Fibroblast of lung (primary cell): ENCODE measurements around the gene EXTL1. TPM values are rescaled to one million over a fixed set of nuclear protein-coding genes. Genes with fewer than 3 reads are reported as not detected.

Source experiments
- DNase-seq, 2 donors: peaks; one replicate each; pipeline versions ENCODE4 v3.0.0 to v3.0.0-alpha.2; 2010; ENCODE audit warnings: low read depth in 2 of 2
- H2AFZ ChIP-seq: 2 replicates; pipeline ENCODE4 v1.5.1; 2012; ENCODE audit warnings: low read length, control low read depth, inconsistent platforms
- H3K27ac ChIP-seq: 2 replicates; pipeline ENCODE4 v1.5.1; 2011; ENCODE audit warnings: low read length, control low read depth; ENCODE audit not compliant: insufficient read depth
- H3K27me3 ChIP-seq: 2 replicates; pipeline ENCODE4 v1.5.1; 2011; ENCODE audit warnings: mild to moderate bottlenecking, low read length; ENCODE audit not compliant: control insufficient read depth, insufficient read depth
- H3K36me3 ChIP-seq: 2 replicates; pipeline ENCODE4 v1.5.1; 2011; ENCODE audit warnings: low read length; ENCODE audit not compliant: control insufficient read depth, insufficient read depth
- H3K4me1 ChIP-seq: 2 replicates; pipeline ENCODE4 v1.5.1; 2011; ENCODE audit warnings: low read length; ENCODE audit not compliant: control insufficient read depth, insufficient read depth; ENCODE audit errors: extremely low read depth
- H3K4me2 ChIP-seq: 2 replicates; pipeline ENCODE4 v1.5.1; 2011; ENCODE audit warnings: low read length, control low read depth; ENCODE audit not compliant: insufficient read depth; ENCODE audit errors: extremely low read depth
- H3K4me3 ChIP-seq, 4 experiments: fragments of 200-600 bp in 1 of 4; sonication (generic) in 1 of 4; replicated peaks in 1 of 4; 2 replicates each; pipeline ENCODE4 v1.5.1; 2011 to 2016; ENCODE audit warnings: low read length in 4 of 4, low read depth in 3 of 4, mild to moderate bottlenecking in 3 of 4, control low read depth in 2 of 4, inconsistent platforms in 1 of 4, mixed read lengths in 1 of 4; ENCODE audit not compliant: insufficient read depth in 1 of 4; ENCODE audit errors: control extremely low read depth in 1 of 4
- H3K79me2 ChIP-seq: 2 replicates; pipeline ENCODE4 v1.5.1; 2012; ENCODE audit warnings: mild to moderate bottlenecking, low read length, inconsistent platforms; ENCODE audit not compliant: control insufficient read depth, insufficient read depth
- H3K9ac ChIP-seq: 2 replicates; pipeline ENCODE4 v1.5.1; 2011; ENCODE audit warnings: mild to moderate bottlenecking, low read length, control low read depth; ENCODE audit not compliant: insufficient read depth
- H3K9me3 ChIP-seq: 2 replicates; pipeline ENCODE4 v1.5.1; 2012; ENCODE audit warnings: low read depth, low read length; ENCODE audit not compliant: control insufficient read depth, insufficient read depth
- H4K20me1 ChIP-seq: 2 replicates; pipeline ENCODE4 v1.5.1; 2011; ENCODE audit warnings: low read length; ENCODE audit not compliant: control insufficient read depth, insufficient read depth; ENCODE audit errors: extremely low read depth
- EZH2 ChIP-seq: IDR thresholded peaks from 2 replicates; pipeline ENCODE4 v1.5.1; 2012; ENCODE audit warnings: low read length, control low read depth, mild to moderate bottlenecking; ENCODE audit errors: missing control alignments
- polyA plus RNA-seq, 2 donors: library from polyadenylated mRNA; depleted of rRNA in 1 of 2; stranded (reverse) in 1 of 2; unstranded in 1 of 2; fragments of >200 nt; gene quantifications; 2 replicates each; pipeline ENCODE4 v1.2.1, GENCODE V29; 2011 to 2012; ENCODE audit warnings: missing spikeins in 1 of 2
- total RNA-seq: library from RNA; depleted of rRNA; stranded (reverse); fragments of >200 nt; gene quantifications from 2 replicates; pipeline ENCODE4 v1.2.1, GENCODE V29; 2014
- TF ChIP-seq, protein P1 (sequence below), 2 donors: IDR thresholded peaks in 1 of 2; conservative IDR thresholded peaks in 1 of 2; 1 replicate in 1 of 2; 2 replicates in 1 of 2; pipeline ENCODE4 v1.5.1; 2011 to 2012; ENCODE audit warnings: low read length in 2 of 2, control low read depth in 1 of 2, inconsistent platforms in 1 of 2, low read depth in 1 of 2, mild to moderate bottlenecking in 1 of 2

Gene EXTL1
- total and polyA plus RNA-seq, 2 donors (not counting 1 experiment from before 2014, with no cell fraction given), result 0.33 to 0.39 TPM

DNA sequence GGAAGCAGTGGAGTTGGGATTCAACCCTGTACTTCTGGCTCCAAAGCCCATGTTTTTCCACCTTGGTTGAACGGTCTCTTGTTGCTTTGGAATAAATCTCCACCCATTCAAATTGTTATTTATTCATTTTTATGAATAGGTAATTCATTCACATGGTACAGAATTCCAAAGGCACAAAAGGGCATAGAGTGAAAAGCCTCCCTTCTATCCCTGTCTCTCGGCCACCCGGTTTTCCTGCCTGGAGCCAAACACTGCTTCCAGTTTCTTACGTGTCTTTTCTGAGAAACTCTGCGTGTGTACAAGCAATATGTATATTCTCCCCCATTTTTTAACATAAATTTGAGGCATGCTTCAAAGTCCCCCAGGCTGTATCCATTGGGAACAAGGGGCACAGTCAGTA lies 3.9 kb downstream of the EXTL1 start:
- no peak overlapping the region for H3K4me3 ChIP-seq
- peaks cover 2% of the 10 kb centered on the region for H3K4me1 ChIP-seq
- no peak overlapping the region for H3K4me2 ChIP-seq
- H3K36me3 ChIP-seq, result no peaks in the 10 kb centered on the region
- H3K79me2 ChIP-seq, result no peaks in the 10 kb centered on the region
- H2AFZ ChIP-seq, result no peak overlapping the region
- H4K20me1 ChIP-seq, result no peaks in the 10 kb centered on the region
- H3K27ac ChIP-seq, result no peak overlapping the region
- no peaks in the 10 kb centered on the region for H3K9me3 ChIP-seq
- no peaks in the 10 kb centered on the region for H3K27me3 ChIP-seq
- TF ChIP-seq, protein P1, sequence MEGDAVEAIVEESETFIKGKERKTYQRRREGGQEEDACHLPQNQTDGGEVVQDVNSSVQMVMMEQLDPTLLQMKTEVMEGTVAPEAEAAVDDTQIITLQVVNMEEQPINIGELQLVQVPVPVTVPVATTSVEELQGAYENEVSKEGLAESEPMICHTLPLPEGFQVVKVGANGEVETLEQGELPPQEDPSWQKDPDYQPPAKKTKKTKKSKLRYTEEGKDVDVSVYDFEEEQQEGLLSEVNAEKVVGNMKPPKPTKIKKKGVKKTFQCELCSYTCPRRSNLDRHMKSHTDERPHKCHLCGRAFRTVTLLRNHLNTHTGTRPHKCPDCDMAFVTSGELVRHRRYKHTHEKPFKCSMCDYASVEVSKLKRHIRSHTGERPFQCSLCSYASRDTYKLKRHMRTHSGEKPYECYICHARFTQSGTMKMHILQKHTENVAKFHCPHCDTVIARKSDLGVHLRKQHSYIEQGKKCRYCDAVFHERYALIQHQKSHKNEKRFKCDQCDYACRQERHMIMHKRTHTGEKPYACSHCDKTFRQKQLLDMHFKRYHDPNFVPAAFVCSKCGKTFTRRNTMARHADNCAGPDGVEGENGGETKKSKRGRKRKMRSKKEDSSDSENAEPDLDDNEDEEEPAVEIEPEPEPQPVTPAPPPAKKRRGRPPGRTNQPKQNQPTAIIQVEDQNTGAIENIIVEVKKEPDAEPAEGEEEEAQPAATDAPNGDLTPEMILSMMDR (conservative IDR thresholded peaks at IDR 0.05 in 1 of 2, IDR thresholded peaks at IDR 0.05 in 1 of 2; ENCODE audit: low read depth in 1 of 2, low read length in 2 of 2), result no peak
- TF ChIP-seq EZH2, result no peak
- no peak for DNase-seq
- no peak overlapping the region for H3K9ac ChIP-seq

DNA sequence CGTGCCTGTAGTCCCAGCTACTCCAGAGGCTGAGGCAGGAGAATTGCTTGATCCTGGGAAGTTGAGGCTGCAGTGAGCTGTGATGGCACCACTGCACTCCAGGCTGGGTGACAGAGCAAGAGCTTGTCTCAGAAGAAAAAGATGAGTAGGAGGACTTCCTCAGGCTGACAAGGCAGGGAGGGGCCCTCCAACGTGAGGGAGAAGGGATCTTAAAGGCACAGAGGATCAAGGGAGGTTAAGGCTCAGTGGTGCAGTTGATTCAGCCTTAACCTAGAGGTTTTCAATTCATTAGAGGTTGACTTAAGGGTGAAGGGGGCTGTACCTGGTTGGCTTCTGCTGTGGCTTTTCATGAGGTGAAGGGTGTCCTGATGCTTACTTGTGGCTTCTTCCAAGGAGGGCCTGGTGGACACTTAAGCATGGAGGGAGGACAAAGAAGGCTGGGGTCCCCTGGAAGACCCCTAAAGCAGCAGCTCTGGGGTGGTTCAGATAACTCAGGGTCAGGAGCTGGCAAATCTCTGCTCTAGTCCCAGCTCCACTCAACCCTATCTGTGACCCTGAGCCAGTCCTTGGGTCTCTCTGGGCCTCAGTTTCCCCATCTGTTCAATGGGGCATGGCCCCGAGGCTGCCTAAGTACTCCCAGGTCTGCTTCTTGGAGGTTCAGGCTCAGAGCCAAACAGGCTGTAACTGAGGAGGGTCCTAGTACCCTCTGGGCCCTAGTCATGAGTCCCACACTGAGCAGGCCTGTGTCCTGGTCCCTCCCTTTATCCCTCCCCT lies 6.3 kb downstream of the EXTL1 start:
- Histone ChIP-seq H3K27ac (no peak overlapping the region), H3K9ac (no peak overlapping the region), H2AFZ (no peak overlapping the region), H3K4me3 (no peak overlapping the region), H3K36me3 (no peaks in the 10 kb centered on the region), H3K4me1 (no peaks in the 10 kb centered on the region), H3K27me3 (peaks cover 3% of the 10 kb centered on the region), H3K4me2 (no peak overlapping the region), H3K79me2 (no peaks in the 10 kb centered on the region), H3K9me3 (no peaks in the 10 kb centered on the region), H4K20me1 (no peaks in the 10 kb centered on the region)
- DNase-seq, result peak in 1 of 2 donors; percentile 16
- TF ChIP-seq, protein P1 (conservative IDR thresholded peaks at IDR 0.05 in 1 of 2, IDR thresholded peaks at IDR 0.05 in 1 of 2; ENCODE audit: low read depth in 1 of 2, low read length in 2 of 2), result no peak
- TF ChIP-seq EZH2, result no peak

DNA sequence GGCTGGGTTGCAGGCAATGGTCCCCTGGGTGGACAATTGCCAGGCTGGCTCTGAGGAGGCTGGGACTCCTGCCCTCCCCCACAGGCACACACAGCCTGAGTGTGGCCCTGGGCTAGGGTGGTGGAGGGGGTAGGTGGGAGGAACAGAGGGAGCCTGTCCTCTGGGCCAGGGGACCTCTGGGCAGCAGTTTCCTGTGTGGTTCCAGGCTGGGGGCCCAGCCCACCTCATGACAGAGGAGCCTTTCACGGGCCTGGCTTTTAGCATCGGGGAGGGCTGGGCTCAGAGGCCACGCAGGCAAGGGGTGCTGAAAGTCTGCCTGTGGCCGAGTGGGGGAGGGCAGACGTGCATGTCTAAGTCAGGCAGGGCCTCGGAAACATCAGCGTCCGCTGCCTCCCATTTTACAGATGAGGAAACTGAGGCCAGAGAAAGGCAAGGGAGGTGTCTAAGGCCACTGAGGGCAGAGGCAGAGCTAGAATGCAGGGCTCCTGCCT lies 7.0 kb downstream of the EXTL1 start:
- Histone ChIP-seq H3K36me3 (no peaks in the 10 kb centered on the region), H3K9me3 (no peaks in the 10 kb centered on the region), H3K27me3 (peaks cover 3% of the 10 kb centered on the region), H3K4me2 (no peak overlapping the region), H4K20me1 (no peaks in the 10 kb centered on the region), H3K27ac (no peak overlapping the region), H3K4me3 (no peak overlapping the region), H3K79me2 (no peaks in the 10 kb centered on the region), H3K9ac (no peak overlapping the region), H3K4me1 (no peaks in the 10 kb centered on the region), H2AFZ (no peak overlapping the region)
- DNase-seq, result no peak
- no peak for TF ChIP-seq EZH2
- TF ChIP-seq, protein P1 (conservative IDR thresholded peaks at IDR 0.05 in 1 of 2, IDR thresholded peaks at IDR 0.05 in 1 of 2; ENCODE audit: low read depth in 1 of 2, low read length in 2 of 2), result no peak
